ENCODE results near the gene CYB5R4. TPM values are rescaled to one million over a fixed set of nuclear protein-coding genes. Genes with fewer than 3 reads are reported as not detected.

The CYB5R4 gene
- total and polyA plus RNA-seq, 2 of the 8 experiments (the other 6 are each of a cell fraction or from before 2014, with no cell fraction given), result 2.8 to 14.6 TPM

- DNase-seq (ENCODE audit: low read depth in 1 of 2, low spot score in 2 of 2) (no peak), FAIRE-seq (no peak)
- no peak overlapping the region for H3K4ac ChIP-seq (replicated peaks; ENCODE audit: insufficient read length, low read depth, low read length)
- no peak overlapping the region for H3K27ac ChIP-seq (ENCODE audit: low read depth, low read length)
- no peaks in the 10 kb centered on the region for H3K9me3 ChIP-seq (ENCODE audit: insufficient read depth in 2 of 2, low read depth in 1 of 2, low read length in 1 of 2)
- H4K20me1 ChIP-seq (replicated peaks in 1 of 2; ENCODE audit: control insufficient read depth in 1 of 2, insufficient read depth in 2 of 2, low read length in 2 of 2), result no peaks in the 10 kb centered on the region
- H2BK120ac ChIP-seq (replicated peaks; ENCODE audit: low read depth, low read length), result no peak overlapping the region
- H3K4me3 ChIP-seq (ENCODE audit: extremely low read depth in 1 of 4, insufficient read depth in 2 of 4, low read depth in 3 of 4, low read length in 4 of 4), result no peak overlapping the region
- TF ChIP-seq SAP30 (IDR thresholded peaks at IDR 0.05; ENCODE audit: insufficient read depth, insufficient replicate concordance, low read length), result no peak
- TF ChIP-seq TAF1 (IDR thresholded peaks at IDR 0.05; ENCODE audit: low read depth, low read length), result no peak
- no peak for TF ChIP-seq KDM5A (IDR thresholded peaks at IDR 0.05; ENCODE audit: low read length)
- no peaks in the 10 kb centered on the region for H3K23me2 ChIP-seq (ENCODE audit: low read depth, low read length)
- no peak overlapping the region for H4K5ac ChIP-seq (ENCODE audit: insufficient read length, low read depth, low read length)
- no peak overlapping the region for H4K91ac ChIP-seq (replicated peaks; ENCODE audit: insufficient read length, low read length)
- no peak overlapping the region for H2BK15ac ChIP-seq (ENCODE audit: low read length)
- peaks cover 0 to 9% of the 10 kb centered on the region in 2 experiments; a peak in 2 of 4 replicates for H3K79me2 ChIP-seq (ENCODE audit: control insufficient read depth in 1 of 2, insufficient read depth in 2 of 2, low read length in 2 of 2)
- no peaks in the 10 kb centered on the region; the same call in 1 of the 2 replicates for H3K79me1 ChIP-seq (ENCODE audit: low read depth, low read length)
- POLR2A ChIA-PET (ENCODE audit: partially characterized antibody), result no interaction called here
- H2BK12ac ChIP-seq (ENCODE audit: low read depth, low read length), result no peak overlapping the region
- H2AFZ ChIP-seq (ENCODE audit: low read length), result no peak overlapping the region
- no peak overlapping the region for H4K8ac ChIP-seq (ENCODE audit: extremely low read depth, insufficient read depth, low read length)
- no peak overlapping the region for H3K23ac ChIP-seq (ENCODE audit: insufficient read length)
- no peak overlapping the region for H3K18ac ChIP-seq (ENCODE audit: extremely low read depth, low read length)
- no peaks in the 10 kb centered on the region for H3K36me3 ChIP-seq (ENCODE audit: control insufficient read depth in 2 of 4, insufficient read depth in 4 of 4, low read length in 3 of 4)
- H2AK5ac ChIP-seq (ENCODE audit: low read depth, low read length), result 0 out of 2 replicates have a peak overlapping the region, but pooled peaks have one; percentile 13
- WGBS, 2 experiments (ENCODE audit: extremely low coverage in 1 of 2, insufficient coverage in 1 of 2, insufficient read length in 1 of 2, insufficient replicate concordance in 2 of 2, low coverage in 1 of 2, low lambda C conversion rate in 2 of 2, missing lambda C conversion rate in 1 of 2), result 92% methylated on average over 4 of the region's 4 CpGs; no CpG with 5 or more reads in 1 of the 2 experiments
- no peak overlapping the region for H2BK20ac ChIP-seq (ENCODE audit: low read length)
- H3K4me1 ChIP-seq (replicated peaks in 1 of 4; ENCODE audit: control insufficient read depth in 3 of 4, insufficient read depth in 4 of 4, low read length in 3 of 4), result peaks cover 0 to 4% (median under 1%) of the 10 kb centered on the region in 4 experiments; a peak in 2 of 7 replicates
- H3K27me3 ChIP-seq (replicated peaks in 1 of 4; ENCODE audit: control insufficient read depth in 3 of 4, extremely low read depth in 1 of 4, insufficient read depth in 3 of 4, low read length in 3 of 4), result no peaks in the 10 kb centered on the region
- H3K4me2 ChIP-seq (ENCODE audit: insufficient read depth in 1 of 2, low read depth in 2 of 2, low read length in 2 of 2), result no peak overlapping the region
- CTCF ChIA-PET (ENCODE audit: partially characterized antibody), result interaction anchor here (1.2 to 1.9 kb wide), 5 partner anchors 10 to 348 kb away, joined by 3 to 6 read pairs (median 4); partner anchors contain the start of gene CEP162
- H3K14ac ChIP-seq (ENCODE audit: insufficient read length), result no peak overlapping the region
- no peak overlapping the region for H2BK5ac ChIP-seq (ENCODE audit: low read depth, low read length)
- H3K9ac ChIP-seq (replicated peaks in 1 of 4; ENCODE audit: extremely low read depth in 1 of 4, low read depth in 3 of 4, low read length in 3 of 4), result no peak overlapping the region
- no peak overlapping the region for H3K56ac ChIP-seq (replicated peaks; ENCODE audit: insufficient read length, low read depth, low read length)
Measured at GRCh38 chr6:83878902-83879644, 19.6 kb downstream of the CYB5R4 start.
